GM19452 (cell line): ENCODE data around the gene ASTN2.

Experiments used
- ATAC-seq: cut with Tn5 transposase; IDR thresholded peaks from one replicate; pipeline ENCODE4 v1.9.1; 2021; ENCODE audit not compliant: unreplicated experiment

ASTN2 gene

GRCh38 chr9:117258184-117258866 is 156.5 kb downstream of the ASTN2 start:
- no peak for ATAC-seq

GRCh38 chr9:117253261-117253660 is 161.6 kb downstream of the ASTN2 start:
- ATAC-seq, result no peak

GRCh38 chr9:117250610-117251215 is 164.1 kb downstream of the ASTN2 start:
- no peak for ATAC-seq

- no peak for ATAC-seq
Measured at GRCh38 chr9:117249799-117250198, 165.1 kb downstream of the ASTN2 start.

- ATAC-seq, result no peak
Measured at GRCh38 chr9:117247266-117247665, 167.6 kb downstream of the ASTN2 start.

- ATAC-seq, result no peak
Measured at GRCh38 chr9:117245175-117245829, 169.6 kb downstream of the ASTN2 start.

GRCh38 chr9:117242082-117242481 is 172.8 kb downstream of the ASTN2 start:
- no peak for ATAC-seq

- no peak for ATAC-seq
Measured at GRCh38 chr9:117239428-117239827, 175.4 kb downstream of the ASTN2 start.

- no peak for ATAC-seq
Measured at GRCh38 chr9:117234103-117234502, 180.8 kb downstream of the ASTN2 start.

GRCh38 chr9:117233016-117233415 is 181.8 kb downstream of the ASTN2 start:
- no peak for ATAC-seq

GRCh38 chr9:117232281-117232680 is 182.6 kb downstream of the ASTN2 start:
- no peak for ATAC-seq

GRCh38 chr9:117231012-117231411 is 183.8 kb downstream of the ASTN2 start:
- ATAC-seq, result no peak

GRCh38 chr9:117224695-117225094 is 190.2 kb downstream of the ASTN2 start:
- ATAC-seq, result no peak

GRCh38 chr9:117218951-117219350 is 195.9 kb downstream of the ASTN2 start:
- no peak for ATAC-seq

GRCh38 chr9:117214416-117214815 is 200.4 kb downstream of the ASTN2 start:
- no peak for ATAC-seq

- ATAC-seq, result no peak
Measured at GRCh38 chr9:117211280-117211679, 203.6 kb downstream of the ASTN2 start.

GRCh38 chr9:117205806-117206205 is 209.1 kb downstream of the ASTN2 start:
- no peak for ATAC-seq

GRCh38 chr9:117204971-117205370 is 209.9 kb downstream of the ASTN2 start:
- ATAC-seq, result no peak

- no peak for ATAC-seq
Measured at GRCh38 chr9:117191504-117192261, 223.2 kb downstream of the ASTN2 start.

GRCh38 chr9:117189121-117189520 is 225.7 kb downstream of the ASTN2 start:
- no peak for ATAC-seq

- no peak for ATAC-seq
Measured at GRCh38 chr9:117188394-117188793, 226.5 kb downstream of the ASTN2 start.

- ATAC-seq, result no peak
Measured at GRCh38 chr9:117187498-117187897, 227.4 kb downstream of the ASTN2 start.
